GM15510 (cell line): ENCODE measurements around the gene UBE2E1.

Experiments
- POLR2A ChIP-seq: IDR thresholded peaks from 3 replicates; pipeline ENCODE4 v1.6.1; 2011; ENCODE audit warnings: borderline replicate concordance; ENCODE audit not compliant: insufficient read length; ENCODE audit errors: extremely low read depth

Gene UBE2E1

GRCh38 chr3:23926736-23927135, 121.0 kb downstream of the UBE2E1 start:
- no peak for TF ChIP-seq POLR2A

- no peak for TF ChIP-seq POLR2A
Observed at GRCh38 chr3:23928524-23928923, 122.8 kb downstream of the UBE2E1 start.

DNA sequence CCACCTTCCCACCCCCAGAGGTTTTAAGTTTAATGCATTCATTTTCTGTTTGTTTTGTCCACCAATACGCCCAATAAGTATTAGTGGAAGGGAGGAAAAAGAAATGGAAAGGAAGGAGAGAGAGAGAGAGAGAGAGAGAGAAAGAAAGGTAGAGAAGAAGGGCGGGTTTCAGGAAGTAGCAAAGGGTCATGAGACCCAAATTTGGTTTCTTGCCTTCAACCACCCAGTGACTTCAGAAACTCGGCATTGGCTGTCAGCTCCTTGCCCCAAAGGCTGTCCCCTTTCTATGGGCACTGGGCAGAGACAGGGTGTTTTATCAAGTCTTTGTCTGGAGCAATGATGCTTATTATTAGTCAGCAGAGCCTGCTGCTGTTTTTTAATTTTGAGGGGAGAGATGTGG, 125.8 kb downstream of the UBE2E1 start:
- TF ChIP-seq POLR2A: no peak

- TF ChIP-seq POLR2A: no peak
Observed at GRCh38 chr3:23932571-23932970, 126.8 kb downstream of the UBE2E1 start.

- TF ChIP-seq POLR2A: no peak
Observed at GRCh38 chr3:23934253-23934652, 128.5 kb downstream of the UBE2E1 start.

GRCh38 chr3:23937296-23937695, 131.5 kb downstream of the UBE2E1 start:
- no peak for TF ChIP-seq POLR2A

DNA sequence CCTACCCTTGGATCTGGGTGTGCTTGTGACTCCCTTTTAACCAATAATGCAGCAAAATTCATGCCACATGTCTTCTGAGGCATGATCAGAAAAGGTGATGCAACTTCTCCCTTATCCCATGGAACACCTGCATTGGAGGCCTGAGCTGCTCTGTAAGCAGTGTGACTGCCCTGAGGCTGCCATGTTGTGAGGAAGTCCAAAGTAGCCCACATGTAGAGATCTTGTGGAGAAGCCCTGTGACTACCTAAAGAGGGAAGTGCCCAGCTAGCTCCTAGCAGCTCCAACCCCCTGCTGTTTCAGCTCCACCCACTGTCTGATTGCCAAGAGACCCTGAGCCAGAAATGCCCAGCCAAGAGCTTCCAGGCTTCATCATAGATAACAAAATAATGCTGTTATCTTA, 132.9 kb downstream of the UBE2E1 start:
- TF ChIP-seq POLR2A: no peak

GRCh38 chr3:23940775-23941174, 135.0 kb downstream of the UBE2E1 start:
- TF ChIP-seq POLR2A: no peak
